WTC11 (cell line): Measurements from ENCODE around the gene SCPEP1. TPM values are rescaled to one million over a fixed set of nuclear protein-coding genes. Genes with fewer than 3 reads are reported as not detected.

Source experiments
- ATAC-seq: fragments of 200-7000 bp; cut with Tn5 transposase; 2 replicates; pipeline ENCODE4 v1.10.0; 2021; ENCODE audit warnings: mild to moderate bottlenecking, moderate library complexity
- CTCF ChIA-PET: fragments of 300-600 bp; sonication (Branson Sonifier 250); formaldehyde crosslinking; loops from one replicate; lab custom pipeline; 2021; ENCODE audit warnings: antibody characterized with exemption; lab: Charles Lee
- POLR2A ChIA-PET: fragments of 350-600 bp; sonication (Branson Sonifier 250); formaldehyde crosslinking; loops from one replicate; lab custom pipeline; 2021; ENCODE audit warnings: antibody characterized with exemption; lab: Charles Lee
- DNase-seq: peaks from one replicate; pipeline ENCODE4 v3.0.0; 2021; ENCODE audit warnings: low spot score
- H3K27ac Mint-ChIP-seq: 2 replicates; pipeline ENCODE4 v1.8.0; 2021; ENCODE audit warnings: mixed read lengths
- H3K27me3 Mint-ChIP-seq: 2 replicates; pipeline ENCODE4 v1.8.0; 2021; ENCODE audit warnings: low read depth, mild to moderate bottlenecking, moderate library complexity, mixed read lengths
- H3K36me3 Mint-ChIP-seq: 2 replicates; pipeline ENCODE4 v1.8.0; 2021; ENCODE audit warnings: mixed read lengths
- H3K4me1 Mint-ChIP-seq: 2 replicates; pipeline ENCODE4 v1.8.0; 2022; ENCODE audit warnings: mixed read lengths
- H3K4me3 Mint-ChIP-seq: 2 replicates; pipeline ENCODE4 v1.8.0; 2021; ENCODE audit warnings: mild to moderate bottlenecking, moderate library complexity, mixed read lengths
- H3K9me3 Mint-ChIP-seq: 2 replicates; pipeline ENCODE4 v1.8.0; 2021; ENCODE audit warnings: mixed read lengths
- AR ChIP-seq: fragments of 250-450 bp; sonication (Bioruptor Pico); IDR thresholded peaks from 2 replicates; pipeline ENCODE4 v1.9.0; 2021; ENCODE audit warnings: mild to moderate bottlenecking
- CDX4 ChIP-seq: fragments of 250-450 bp; sonication (Bioruptor Pico); IDR thresholded peaks from 2 replicates; pipeline ENCODE4 v1.9.0; 2021; ENCODE audit warnings: moderate library complexity, mild to moderate bottlenecking, inconsistent platforms, borderline replicate concordance
- ETV6 ChIP-seq: sonication (generic); formaldehyde crosslinking; IDR thresholded peaks from 2 replicates; pipeline ENCODE4 v1.8.1; 2022; ENCODE audit warnings: mild to moderate bottlenecking, missing genetic modification reagents
- GRHL2 ChIP-seq: fragments of 250-450 bp; sonication (Bioruptor Pico); IDR thresholded peaks from 2 replicates; pipeline ENCODE4 v1.8.0; 2022; ENCODE audit warnings: mild to moderate bottlenecking, moderate library complexity; ENCODE audit not compliant: insufficient replicate concordance, severe bottlenecking
- JUN ChIP-seq: sonication (generic); formaldehyde crosslinking; IDR thresholded peaks from 2 replicates; pipeline ENCODE4 v1.8.0; 2023; ENCODE audit warnings: mild to moderate bottlenecking, missing genetic modification reagents
- MYBL2 ChIP-seq: sonication (generic); formaldehyde crosslinking; IDR thresholded peaks from 2 replicates; pipeline ENCODE4 v1.8.1; 2023; ENCODE audit warnings: mild to moderate bottlenecking, moderate library complexity, missing genetic modification reagents
- NFE2L1 ChIP-seq: sonication (generic); formaldehyde crosslinking; IDR thresholded peaks from 2 replicates; pipeline ENCODE4 v1.8.1; 2023; ENCODE audit warnings: missing genetic modification reagents
- NR2C2 ChIP-seq: sonication (generic); formaldehyde crosslinking; IDR thresholded peaks from 2 replicates; pipeline ENCODE4 v1.8.0; 2022; ENCODE audit warnings: mild to moderate bottlenecking, missing genetic modification reagents
- SOX15 ChIP-seq: fragments of 250-450 bp; sonication (Bioruptor Pico); IDR thresholded peaks from 2 replicates; pipeline ENCODE4 v1.9.0; 2021; ENCODE audit warnings: mild to moderate bottlenecking
- STAT6 ChIP-seq: sonication (generic); formaldehyde crosslinking; conservative IDR thresholded peaks from 2 replicates; pipeline ENCODE4 v1.8.1; 2023; ENCODE audit warnings: mild to moderate bottlenecking, low read depth, missing genetic modification reagents, moderate library complexity
- TEAD1 ChIP-seq: sonication (generic); formaldehyde crosslinking; IDR thresholded peaks from 2 replicates; pipeline ENCODE4 v1.8.0; 2022; ENCODE audit warnings: mild to moderate bottlenecking, missing genetic modification reagents
- TEAD4 ChIP-seq: sonication (generic); formaldehyde crosslinking; IDR thresholded peaks from 2 replicates; pipeline ENCODE4 v1.8.0; 2022; ENCODE audit warnings: mild to moderate bottlenecking, missing genetic modification reagents
- ZBTB43 ChIP-seq: sonication (generic); formaldehyde crosslinking; IDR thresholded peaks from 2 replicates; pipeline ENCODE4 v1.8.1; 2023; ENCODE audit warnings: mild to moderate bottlenecking, missing genetic modification reagents
- ZMAT4 ChIP-seq: fragments of 250-450 bp; sonication (Bioruptor Pico); IDR thresholded peaks from 2 replicates; pipeline ENCODE4 v1.9.0; 2021; ENCODE audit warnings: mild to moderate bottlenecking
- ZNF121 ChIP-seq: sonication (generic); formaldehyde crosslinking; IDR thresholded peaks from 2 replicates; pipeline ENCODE4 v1.8.0; 2023; ENCODE audit warnings: missing genetic modification reagents
- ZNF396 ChIP-seq: fragments of 250-450 bp; sonication (Bioruptor Pico); IDR thresholded peaks from 2 replicates; pipeline ENCODE4 v1.8.0; 2021; ENCODE audit warnings: mild to moderate bottlenecking, moderate library complexity, borderline replicate concordance
- ZNF425 ChIP-seq: fragments of 250-450 bp; sonication (Bioruptor Pico); conservative IDR thresholded peaks from 2 replicates; pipeline ENCODE4 v1.9.0; 2021; ENCODE audit warnings: mild to moderate bottlenecking
- ZNF671 ChIP-seq: fragments of 250-450 bp; sonication (Bioruptor Pico); IDR thresholded peaks from 2 replicates; pipeline ENCODE4 v1.8.0; 2021; ENCODE audit warnings: mild to moderate bottlenecking
- total RNA-seq: library from RNA; stranded (reverse); gene quantifications from 3 replicates; pipeline ENCODE4 v1.2.3, GENCODE V29; 2021

SCPEP1 gene
- total RNA-seq, 1 experiment from 2014 or later, result 49.3 TPM

GRCh38 chr17:56945938-56946505 lies 31.9 kb upstream of the SCPEP1 start (continued):
- TF ChIP-seq ZNF425, result no peak
- no peak for TF ChIP-seq STAT6 (CRISPR knock-in tag)
- no peak for TF ChIP-seq NFE2L1 (CRISPR knock-in tag)
- no peak for TF ChIP-seq ZMAT4 (CRISPR knock-in tag)
- TF ChIP-seq ZNF121 (CRISPR knock-in tag), result no peak

GRCh38 chr17:56947741-56948140 lies 30.2 kb upstream of the SCPEP1 start:
- no peaks in the 10 kb centered on the region for H3K4me1 Mint-ChIP-seq
- H3K4me3 Mint-ChIP-seq, result no peak overlapping the region
- TF ChIP-seq TEAD1 (CRISPR knock-in tag), result no peak
- no peak for TF ChIP-seq SOX15 (CRISPR knock-in tag)
- no peak for TF ChIP-seq NR2C2 (CRISPR knock-in tag)
- no peak for TF ChIP-seq MYBL2 (CRISPR knock-in tag)
- no peak for TF ChIP-seq JUN
- H3K27me3 Mint-ChIP-seq, result no peaks in the 10 kb centered on the region
- POLR2A ChIA-PET, result no interaction called here
- H3K36me3 Mint-ChIP-seq, result peaks cover 65% of the 10 kb centered on the region
- no peak overlapping the region for H3K27ac Mint-ChIP-seq
- DNase-seq (no peak), ATAC-seq (no peak)
- no peaks in the 10 kb centered on the region for H3K9me3 Mint-ChIP-seq
- CTCF ChIA-PET, result no interaction called here

GRCh38 chr17:56948491-56948890 lies 29.4 kb upstream of the SCPEP1 start:
- no peak for DNase-seq
- Mint-ChIP-seq H3K27ac (no peak overlapping the region), H3K27me3 (no peaks in the 10 kb centered on the region), H3K4me1 (no peaks in the 10 kb centered on the region), H3K36me3 (peaks cover 59% of the 10 kb centered on the region), H3K4me3 (no peak overlapping the region), H3K9me3 (no peaks in the 10 kb centered on the region)
- POLR2A ChIA-PET, result no interaction called here
- no peak for ATAC-seq
- CTCF ChIA-PET, result no interaction called here
- no peak for TF ChIP-seq AR (CRISPR knock-in tag)
- no peak for TF ChIP-seq GRHL2 (CRISPR knock-in tag)
- no peak for TF ChIP-seq STAT6 (CRISPR knock-in tag)
- TF ChIP-seq ZNF671 (CRISPR knock-in tag), result no peak
- no peak for TF ChIP-seq ZNF396
- no peak for TF ChIP-seq ZBTB43 (CRISPR knock-in tag)
- no peak for TF ChIP-seq CDX4 (CRISPR knock-in tag)
- TF ChIP-seq ETV6, result no peak
- no peak for TF ChIP-seq TEAD4 (CRISPR knock-in tag)
- no peak for TF ChIP-seq ZNF425
